ENCODE data around the gene MAGI1.

MAGI1 gene

GRCh38 chr3:65381496-65382010 is 657.2 kb downstream of the MAGI1 start:
- no peak for DNase-seq

GRCh38 chr3:65379223-65379622 is 659.5 kb downstream of the MAGI1 start:
- DNase-seq, result no peak

GRCh38 chr3:65377637-65378036 is 661.1 kb downstream of the MAGI1 start:
- no peak for DNase-seq

GRCh38 chr3:65376426-65376825 is 662.3 kb downstream of the MAGI1 start:
- no peak for DNase-seq

- no peak for DNase-seq
Measured at GRCh38 chr3:65371053-65371452, 667.7 kb downstream of the MAGI1 start.

GRCh38 chr3:65368866-65369265 is 669.9 kb downstream of the MAGI1 start:
- DNase-seq, result no peak

GRCh38 chr3:65362688-65363087 is 676.0 kb downstream of the MAGI1 start:
- DNase-seq, result no peak

GRCh38 chr3:65361448-65361847 is 677.3 kb downstream of the MAGI1 start:
- no peak for DNase-seq

GRCh38 chr3:65356331-65357248 is 682.1 kb downstream of the MAGI1 start:
- DNase-seq, result no peak

GRCh38 chr3:65354880-65355279 is 683.8 kb downstream of the MAGI1 start:
- DNase-seq, result no peak

- no peak for DNase-seq
Measured at GRCh38 chr3:65352951-65353350, 685.8 kb downstream of the MAGI1 start.

- DNase-seq, result no peak
Measured at GRCh38 chr3:65351753-65352152, 687.0 kb downstream of the MAGI1 start.

GRCh38 chr3:65350801-65351476 is 687.8 kb downstream of the MAGI1 start:
- no peak for DNase-seq

GRCh38 chr3:65348398-65348995 is 690.2 kb downstream of the MAGI1 start:
- DNase-seq, result no peak

- DNase-seq, result no peak
Measured at GRCh38 chr3:65347166-65347565, 691.6 kb downstream of the MAGI1 start.

GRCh38 chr3:65344846-65345245 is 693.9 kb downstream of the MAGI1 start:
- DNase-seq, result no peak

- no peak for DNase-seq
Measured at GRCh38 chr3:65344444-65344843, 694.3 kb downstream of the MAGI1 start.

GRCh38 chr3:65343736-65344135 is 695.0 kb downstream of the MAGI1 start:
- no peak for DNase-seq

GRCh38 chr3:65343026-65343425 is 695.7 kb downstream of the MAGI1 start:
- no peak for DNase-seq

GRCh38 chr3:65342084-65342683 is 696.5 kb downstream of the MAGI1 start:
- DNase-seq, result no peak

GRCh38 chr3:65339192-65339740 is 699.5 kb downstream of the MAGI1 start:
- DNase-seq, result no peak

GRCh38 chr3:65338571-65338970 is 700.1 kb downstream of the MAGI1 start:
- no peak for DNase-seq

GRCh38 chr3:65335587-65335986 is 703.1 kb downstream of the MAGI1 start:
- no peak for DNase-seq
